AG04450 (cell line): ENCODE data around the gene SPTSSB. TPM values are rescaled to one million over a fixed set of nuclear protein-coding genes. Genes with fewer than 3 reads are reported as not detected.

Experiments used
- CTCF ChIA-PET: fragments of 300-600, 350-600 bp; formaldehyde crosslinking; extraction: SDS; loops from one replicate; lab custom pipeline; 2022; ENCODE audit warnings: antibody characterized with exemption, inconsistent platforms; lab: Charles Lee
- POLR2A ChIA-PET: fragments of 350-600 bp; formaldehyde crosslinking; extraction: SDS; loops from one replicate; lab custom pipeline; 2021; ENCODE audit warnings: antibody characterized with exemption, inconsistent platforms; lab: Yijun Ruan, JAX
- DNase-seq: peaks from one replicate; pipeline ENCODE4 v3.0.0-alpha.2; 2011; ENCODE audit warnings: low read depth, low spot score
- H3K27ac ChIP-seq: one replicate; pipeline ENCODE4 v1.5.1; 2012; ENCODE audit warnings: low read depth, low read length, control low read depth
- H3K27me3 ChIP-seq: one replicate; pipeline ENCODE4 v1.6.0; 2012; ENCODE audit warnings: low read length; ENCODE audit not compliant: control insufficient read depth, insufficient read depth
- H3K4me3 ChIP-seq: 2 replicates; pipeline ENCODE4 v1.5.1; 2011; ENCODE audit warnings: mild to moderate bottlenecking, low read depth, low read length, control low read depth
- H3K9me3 ChIP-seq: 2 replicates; pipeline ENCODE4 v1.5.1; 2012; ENCODE audit warnings: low read length; ENCODE audit not compliant: control insufficient read depth, insufficient read depth
- CTCF ChIP-seq: IDR thresholded peaks from 2 replicates; pipeline ENCODE4 v1.5.1; 2011; ENCODE audit warnings: low read depth, low read length, control low read depth, inconsistent platforms
- polyA plus RNA-seq: library from polyadenylated mRNA; depleted of rRNA; stranded (reverse); fragments of >200 nt; gene quantifications from 2 replicates; pipeline ENCODE4 v1.2.3, GENCODE V29; 2011

The SPTSSB gene
- polyA plus RNA-seq, 1 experiment = not detected

DNA sequence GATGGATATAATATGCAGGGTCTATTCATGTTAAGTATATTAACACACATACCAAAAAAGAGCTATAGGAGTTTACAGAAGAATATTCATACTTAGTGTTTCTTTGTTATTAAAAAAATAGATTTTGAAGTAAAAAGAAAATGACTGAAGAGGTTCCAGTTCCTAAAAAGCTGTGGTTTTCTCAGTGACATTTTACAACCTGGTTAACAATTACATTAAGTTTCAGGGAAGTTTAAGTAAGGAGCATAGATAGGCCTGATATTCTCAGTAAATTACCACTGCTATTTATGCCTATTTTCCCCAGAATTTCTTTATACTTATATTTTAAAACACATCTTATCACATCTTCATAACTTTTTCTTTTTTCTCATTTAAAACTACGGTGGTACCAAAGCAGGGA lies 43.6 kb upstream of the SPTSSB start:
- DNase-seq = no peak
- ChIA-PET CTCF (interaction anchor here (1.0 to 3.4 kb wide), 3 partner anchors 8 to 143 kb away, joined by 3 to 14 read pairs (median 7); no protein-coding TSS in a partner anchor), POLR2A (no interaction called here)
- no peak for TF ChIP-seq CTCF
- no peaks in the 10 kb centered on the region; the same call in 1 of the 2 replicates for H3K9me3 ChIP-seq
- H3K27ac ChIP-seq = no peak overlapping the region
- H3K4me3 ChIP-seq = no peak overlapping the region
- no peaks in the 10 kb centered on the region for H3K27me3 ChIP-seq

DNA sequence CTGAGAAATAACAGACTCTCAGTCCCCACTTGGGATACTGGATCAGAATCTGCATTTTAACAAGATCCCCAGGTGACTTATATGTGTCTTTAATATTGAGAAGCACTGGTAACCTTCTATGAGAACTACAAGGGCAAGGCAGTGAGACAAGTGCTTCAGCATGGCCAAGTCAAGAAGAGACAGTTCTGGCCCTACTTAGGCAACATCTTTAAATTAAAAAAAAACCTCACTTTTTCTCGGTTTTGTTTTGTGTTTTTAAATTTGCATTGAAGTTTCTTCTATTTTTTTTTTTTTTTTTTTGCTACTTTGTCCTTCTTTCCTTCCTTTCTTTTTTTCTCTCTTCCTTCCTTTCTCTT lies 42.5 kb upstream of the SPTSSB start:
- ChIA-PET CTCF (interaction anchor here (3.4 kb wide), 1 partner anchor 139 kb away, joined by 14 read pairs; no protein-coding TSS in a partner anchor), POLR2A (no interaction called here)
- Histone ChIP-seq H3K9me3 (no peaks in the 10 kb centered on the region), H3K27me3 (no peaks in the 10 kb centered on the region), H3K4me3 (no peak overlapping the region), H3K27ac (no peak overlapping the region)
- DNase-seq = no peak
- TF ChIP-seq CTCF = no peak

DNA sequence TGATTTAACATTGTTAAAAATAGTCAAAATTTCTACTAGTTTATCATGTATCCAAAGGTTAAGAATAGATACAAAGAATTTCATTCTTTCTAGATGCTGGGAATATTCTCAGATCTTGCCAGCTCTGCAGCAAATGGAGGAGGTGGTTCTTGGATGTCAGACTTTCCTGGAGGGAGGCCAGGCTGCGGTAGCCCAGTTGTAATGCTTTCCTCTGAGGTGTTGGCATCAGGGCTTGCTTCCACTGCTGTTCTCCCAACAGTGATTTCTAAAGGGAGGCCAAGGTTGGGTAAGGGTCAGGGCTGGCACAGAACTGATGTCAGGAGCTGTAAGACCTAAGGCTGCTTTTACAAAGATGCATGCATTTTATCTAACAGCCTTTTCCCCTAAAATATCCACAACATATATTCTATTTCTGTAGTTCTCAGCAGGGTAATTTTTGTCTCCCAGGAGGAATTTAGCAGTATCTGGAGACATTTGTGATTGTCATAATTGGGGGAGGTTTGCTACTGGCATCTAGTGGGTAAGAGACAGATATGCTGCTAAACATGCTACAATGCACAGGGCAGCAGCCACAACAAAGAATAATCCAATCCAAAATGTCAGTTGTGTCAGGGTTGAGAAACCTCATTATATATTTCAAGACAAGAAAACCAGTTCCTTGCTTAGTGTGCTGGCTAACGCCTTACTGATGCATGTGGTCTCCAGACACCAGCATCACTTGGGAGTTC lies 42.0 kb upstream of the SPTSSB start:
- Histone ChIP-seq H3K27ac (no peak overlapping the region), H3K9me3 (no peaks in the 10 kb centered on the region), H3K4me3 (no peak overlapping the region), H3K27me3 (no peaks in the 10 kb centered on the region)
- DNase-seq = no peak
- no peak for TF ChIP-seq CTCF
- ChIA-PET POLR2A (no interaction called here), CTCF (interaction anchor here (0.8 to 0.9 kb wide), 2 partner anchors 139 to 141 kb away, joined by 3 to 7 read pairs; no protein-coding TSS in a partner anchor)

DNA sequence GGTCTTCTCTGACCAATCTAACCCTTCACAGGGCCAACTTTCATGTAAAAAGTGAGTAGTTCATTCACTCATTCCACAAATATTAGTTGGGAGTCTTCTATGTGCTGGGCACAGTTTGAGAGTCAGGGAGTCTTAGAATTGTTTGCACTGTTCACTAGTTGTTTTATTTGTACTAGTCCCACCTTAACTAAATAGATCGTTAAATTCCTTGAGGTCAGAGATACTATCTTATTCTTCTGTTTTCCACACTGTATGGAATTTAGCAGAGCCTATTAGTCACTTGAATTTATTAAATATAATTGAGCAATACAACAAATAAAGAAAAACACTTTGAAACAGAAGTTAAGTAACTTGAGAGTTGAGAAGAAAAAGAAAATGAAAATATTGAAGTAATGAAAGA lies 40.8 kb upstream of the SPTSSB start:
- H3K27ac ChIP-seq = no peak overlapping the region
- no peak for DNase-seq
- H3K4me3 ChIP-seq = no peak overlapping the region
- TF ChIP-seq CTCF = no peak
- POLR2A ChIA-PET = no interaction called here
- no peaks in the 10 kb centered on the region for H3K9me3 ChIP-seq
- CTCF ChIA-PET = interaction anchor here (0.8 kb wide), 1 partner anchor 140 kb away, joined by 3 read pairs; no protein-coding TSS in a partner anchor
- H3K27me3 ChIP-seq = no peaks in the 10 kb centered on the region

DNA sequence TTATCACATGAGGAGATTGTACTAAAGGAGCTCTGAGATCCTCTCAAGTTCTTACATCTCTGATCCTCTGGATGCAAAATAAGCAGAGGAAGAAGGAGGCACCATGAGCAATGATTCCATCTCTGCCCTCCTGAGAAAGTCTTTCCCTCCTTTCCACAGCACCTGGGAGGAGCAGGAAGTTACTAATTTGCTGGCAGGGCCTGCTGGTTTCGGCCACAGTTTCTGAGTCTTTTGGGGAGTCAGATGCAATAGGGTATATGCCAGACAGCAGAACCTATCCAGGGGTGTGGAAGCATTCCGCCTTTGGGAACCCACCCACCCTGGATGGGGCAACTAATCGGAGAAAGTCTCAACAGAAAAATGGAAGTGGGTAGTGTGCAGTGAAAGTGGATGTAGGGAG lies 38.5 kb upstream of the SPTSSB start:
- ChIA-PET CTCF (interaction anchor here (0.6 to 2.5 kb wide), 6 partner anchors 11 to 138 kb away, joined by 3 to 11 read pairs (median 6); no protein-coding TSS in a partner anchor), POLR2A (interaction anchor here (0.6 kb wide), 1 partner anchor 1656 kb away, joined by 3 read pairs; no protein-coding TSS in a partner anchor)

More for the DNA sequence above, 38.5 kb upstream of the SPTSSB start:
- Histone ChIP-seq H3K4me3 (no peak overlapping the region), H3K27ac (no peak overlapping the region), H3K9me3 (no peaks in the 10 kb centered on the region), H3K27me3 (no peaks in the 10 kb centered on the region)
- TF ChIP-seq CTCF = no peak
- DNase-seq = no peak
